HCT116 (cell line): ENCODE data around the gene PKNOX2. TPM values are rescaled to one million over a fixed set of nuclear protein-coding genes. Genes with fewer than 3 reads are reported as not detected.

Source experiments
- ATAC-seq: fragments of 200-7000 bp; cut with Tn5 transposase; 2 replicates; pipeline ENCODE4 v1.9.1; 2020; ENCODE audit warnings: mild to moderate bottlenecking, moderate library complexity
- BruUV-seq: library from RNA; stranded (reverse); fragments of 400-500 nt; replicated peaks from 2 replicates; lab custom pipeline; 2021; lab: Mats Ljungman, UMichigan
- CTCF ChIA-PET: fragments of 300-600 bp; sonication (Branson Sonifier 250); formaldehyde crosslinking; loops from one replicate; lab custom pipeline; 2021; ENCODE audit warnings: antibody characterized with exemption; lab: Charles Lee
- POLR2A ChIA-PET: fragments of 300-600, 350-600 bp; sonication (Branson Sonifier 250); formaldehyde crosslinking; loops from one replicate; lab custom pipeline; 2021; ENCODE audit warnings: antibody characterized with exemption; lab: Charles Lee
- RAD21 ChIA-PET, 2 experiments: fragments of 300-600 bp; sonication (Branson Sonifier 250); formaldehyde crosslinking; loops; one replicate each; lab custom pipeline; 2023; ENCODE audit warnings: low total read pairs in 2 of 2; ENCODE audit not compliant: uncharacterized antibody in 2 of 2, unreplicated experiment in 2 of 2, low non-redundant PET in 1 of 2; lab: Charles Lee
- DNase-seq: peaks from one replicate; pipeline ENCODE4 v3.0.0-alpha.2; 2010; ENCODE audit warnings: low read depth, low spot score
- H2AFZ ChIP-seq: fragments of 200-600 bp; shearing (Covaris generic), sonication (generic); 2 replicates; pipeline ENCODE4 v1.6.1; 2017; ENCODE audit warnings: low read depth, mixed run types, mixed read lengths, antibody characterized with exemption, low read length; ENCODE audit not compliant: poor library complexity, severe bottlenecking
- H3K27ac ChIP-seq: 2 replicates; pipeline ENCODE4 v1.5.1; 2012; ENCODE audit warnings: low read depth, low read length
- H3K27me3 ChIP-seq: fragments of 200-600 bp; sonication (generic); 2 replicates; pipeline ENCODE4 v1.6.1; 2016; ENCODE audit warnings: mixed run types, low read length, mixed read lengths; ENCODE audit not compliant: insufficient read depth
- H3K36me3 ChIP-seq, 2 experiments: fragments of 200-500 bp in 1 of 2; fragments of 200-600 bp in 1 of 2; sonication (Bioruptor generic) in 1 of 2; sonication (generic) in 1 of 2; 2 replicates each; pipeline versions ENCODE4 v1.5.1 to v1.6.1; 2014 to 2016; ENCODE audit warnings: low read length in 2 of 2, inconsistent platforms in 1 of 2, mixed read lengths in 1 of 2, mixed run types in 1 of 2; ENCODE audit not compliant: insufficient read depth in 2 of 2, control insufficient read depth in 1 of 2
- H3K4me1 ChIP-seq, 2 experiments: fragments of 200-600 bp in 1 of 2; sonication (generic) in 1 of 2; 2 replicates each; pipeline versions ENCODE4 v1.5.1 to v1.6.1; 2012 to 2017; ENCODE audit warnings: low read length in 2 of 2, inconsistent platforms in 1 of 2, mild to moderate bottlenecking in 1 of 2, mixed read lengths in 1 of 2, mixed run types in 1 of 2, moderate library complexity in 1 of 2; ENCODE audit not compliant: insufficient read depth in 2 of 2, control insufficient read depth in 1 of 2
- H3K4me2 ChIP-seq: fragments of 200-600 bp; sonication (generic); 2 replicates; pipeline ENCODE4 v1.6.1; 2017; ENCODE audit warnings: mixed run types, low read length, mixed read lengths
- H3K4me3 ChIP-seq, 2 experiments: fragments of 200-600 bp in 1 of 2; sonication (generic) in 1 of 2; replicated peaks in 1 of 2; 2 replicates each; pipeline ENCODE4 v1.5.1; 2011 to 2016; ENCODE audit warnings: low read length in 2 of 2, control low read depth in 1 of 2, low read depth in 1 of 2, mild to moderate bottlenecking in 1 of 2, mixed read lengths in 1 of 2, mixed run types in 1 of 2
- H3K79me2 ChIP-seq: fragments of 200-600 bp; sonication (generic); 2 replicates; pipeline ENCODE4 v1.6.1; 2017; ENCODE audit warnings: mild to moderate bottlenecking, mixed run types, low read length, moderate library complexity, mixed read lengths; ENCODE audit not compliant: insufficient read depth
- H3K9ac ChIP-seq: fragments of 200-600 bp; sonication (generic); 2 replicates; pipeline ENCODE4 v1.6.1; 2016; ENCODE audit warnings: low read length, mixed read lengths
- H3K9me2 ChIP-seq: fragments of 200-600 bp; sonication (generic), shearing (Covaris generic); 2 replicates; pipeline ENCODE4 v1.6.1; 2017; ENCODE audit warnings: mixed run types, mild to moderate bottlenecking, moderate library complexity; ENCODE audit not compliant: insufficient read depth
- H3K9me3 ChIP-seq, 2 experiments: fragments of 200-500 bp in 1 of 2; fragments of 200-600 bp in 1 of 2; sonication (Bioruptor generic) in 1 of 2; sonication (generic) in 1 of 2; 2 replicates each; pipeline ENCODE4 v1.6.1; 2014 to 2017; ENCODE audit warnings: low read length in 2 of 2, mixed read lengths in 2 of 2, inconsistent platforms in 1 of 2, low read depth in 1 of 2, mild to moderate bottlenecking in 1 of 2, mixed run types in 1 of 2, moderate library complexity in 1 of 2; ENCODE audit not compliant: control insufficient read depth in 1 of 2, insufficient read depth in 1 of 2
- H4K20me1 ChIP-seq: fragments of 200-600 bp; sonication (generic), shearing (Covaris generic); 2 replicates; pipeline ENCODE4 v1.6.1; 2017; ENCODE audit warnings: mixed run types, mild to moderate bottlenecking, moderate library complexity; ENCODE audit not compliant: insufficient read depth
- EGR1 ChIP-seq: IDR thresholded peaks from 2 replicates; pipeline ENCODE4 v1.6.1; 2012; ENCODE audit warnings: low read depth
- ELF1 ChIP-seq: IDR thresholded peaks from 2 replicates; pipeline ENCODE4 v1.6.1; 2012; ENCODE audit warnings: low read depth, borderline replicate concordance
- TCF7L2 ChIP-seq: IDR thresholded peaks from 2 replicates; pipeline ENCODE4 v1.7.0; 2011; ENCODE audit warnings: borderline replicate concordance, inconsistent platforms; ENCODE audit not compliant: insufficient read depth, insufficient read length; ENCODE audit errors: extremely low read depth
- YY1 ChIP-seq: IDR thresholded peaks from 2 replicates; pipeline ENCODE4 v1.6.1; 2011; ENCODE audit warnings: low read length, low read depth, moderate library complexity, mild to moderate bottlenecking; ENCODE audit not compliant: insufficient replicate concordance; ENCODE audit errors: extremely low read depth
- intact Hi-C: fragments of 100-400 bp; cut with micrococcal nuclease; formaldehyde crosslinking; loops from 2 replicates; pipeline ENCODE4 v1.10.0; 2022
- total RNA-seq: library from RNA; stranded (reverse); gene quantifications from one replicate; pipeline ENCODE4 v1.2.1, GENCODE V29; 2021; ENCODE audit not compliant: unreplicated experiment
- TF ChIP-seq, protein P1 (sequence below): IDR thresholded peaks from 2 replicates; pipeline ENCODE4 v1.6.1; 2012

Gene PKNOX2
- total RNA-seq, 1 experiment from 2014 or later = 0.20 TPM

DNA sequence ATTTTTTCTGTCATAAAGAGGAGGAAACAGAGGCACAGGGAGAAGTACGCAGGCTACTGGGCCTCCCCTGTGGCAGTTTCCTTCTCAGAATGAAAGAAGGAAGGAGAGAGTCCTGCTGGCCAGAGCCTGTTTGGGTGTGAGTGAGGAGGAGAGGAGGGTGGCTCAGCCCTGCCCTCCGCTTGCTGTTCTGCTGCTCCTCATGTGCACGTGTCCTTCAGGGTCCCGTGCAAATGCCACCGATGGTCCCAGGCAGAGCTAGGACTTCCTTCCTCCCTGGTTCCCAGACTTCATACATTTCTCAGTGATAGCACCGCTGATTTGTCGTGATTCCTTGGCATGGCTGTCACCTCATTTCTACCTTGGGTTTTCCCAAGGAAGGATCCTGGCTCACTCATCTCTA is 88.7 kb downstream of the PKNOX2 start:
- Histone ChIP-seq H3K27me3 (no peaks in the 10 kb centered on the region), H3K36me3 (no peaks in the 10 kb centered on the region), H3K79me2 (no peaks in the 10 kb centered on the region), H3K27ac (no peak overlapping the region), H3K4me1 (no peaks in the 10 kb centered on the region), H2AFZ (no peak overlapping the region), H3K4me3 (no peak overlapping the region), H3K9ac (no peak overlapping the region), H3K9me2 (no peaks in the 10 kb centered on the region), H3K4me2 (no peak overlapping the region), H3K9me3 (no peaks in the 10 kb centered on the region), H4K20me1 (no peaks in the 10 kb centered on the region)
- no peak for DNase-seq
- RAD21 ChIA-PET = no interaction called here
- CTCF ChIA-PET = no interaction called here
- ATAC-seq = no peak
- BruUV-seq = no TSS peak
- POLR2A ChIA-PET = no interaction called here
- intact Hi-C loops = no loop called here
- TF ChIP-seq TCF7L2 (no peak), YY1 (no peak)

GRCh38 chr11:125253795-125254525 is 89.4 kb downstream of the PKNOX2 start:
- no peak for TF ChIP-seq TCF7L2
- TF ChIP-seq, protein P1, sequence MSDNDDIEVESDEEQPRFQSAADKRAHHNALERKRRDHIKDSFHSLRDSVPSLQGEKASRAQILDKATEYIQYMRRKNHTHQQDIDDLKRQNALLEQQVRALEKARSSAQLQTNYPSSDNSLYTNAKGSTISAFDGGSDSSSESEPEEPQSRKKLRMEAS = no peak
- TF ChIP-seq ELF1 = no peak
- TF ChIP-seq EGR1 = no peak
- intact Hi-C loops = no loop called here
- ATAC-seq = no peak
- Histone ChIP-seq H3K27me3 (no peaks in the 10 kb centered on the region), H3K9me3 (no peaks in the 10 kb centered on the region), H3K4me1 (no peaks in the 10 kb centered on the region), H3K79me2 (no peaks in the 10 kb centered on the region), H3K9ac (no peak overlapping the region), H3K27ac (no peak overlapping the region), H2AFZ (no peak overlapping the region), H3K4me2 (no peak overlapping the region), H3K4me3 (no peak overlapping the region), H4K20me1 (no peaks in the 10 kb centered on the region), H3K9me2 (no peaks in the 10 kb centered on the region), H3K36me3 (no peaks in the 10 kb centered on the region)
- ChIA-PET POLR2A (no interaction called here), RAD21 (no interaction called here), CTCF (no interaction called here)
- BruUV-seq = no TSS peak
- no peak for DNase-seq
